Breast epithelium (tissue), 4 donors: ENCODE results near the gene COL6A2. TPM values are rescaled to one million over a fixed set of nuclear protein-coding genes. Genes with fewer than 3 reads are reported as not detected.

Source experiments
- DNase-seq, 2 donors: peaks; one replicate each; pipeline ENCODE4 v3.0.0-alpha.2; 2019; ENCODE audit warnings: low spot score in 2 of 2
- H3K27ac ChIP-seq, 2 donors: fragments of 200-600 bp; sonication (generic) in 1 of 2; one replicate each; pipeline ENCODE4 v1.5.1; 2016 to 2019; ENCODE audit warnings: mild to moderate bottlenecking in 1 of 2
- H3K27me3 ChIP-seq, 2 donors: fragments of 200-600 bp; sonication (generic) in 1 of 2; one replicate each; pipeline versions ENCODE4 v1.5.1 to v1.6.0; 2017 to 2019; ENCODE audit warnings: control low read depth in 1 of 2, mild to moderate bottlenecking in 1 of 2
- H3K36me3 ChIP-seq: fragments of 200-600 bp; one replicate; pipeline ENCODE4 v1.5.1; 2019
- H3K4me1 ChIP-seq, 2 donors: fragments of 200-600 bp; sonication (generic); one replicate each; pipeline ENCODE4 v1.5.1; 2016 to 2019; ENCODE audit warnings: control low read depth in 1 of 2
- H3K4me3 ChIP-seq, 3 donors: fragments of 200-600 bp; sonication (generic); 1 replicate in 2 of 3; 2 replicates in 1 of 3; pipeline ENCODE4 v1.5.1; 2016 to 2019; ENCODE audit warnings: mild to moderate bottlenecking in 3 of 3, moderate library complexity in 2 of 3
- H3K9me3 ChIP-seq, 2 donors: fragments of 200-600 bp; sonication (generic) in 1 of 2; one replicate each; pipeline ENCODE4 v1.5.1; 2016 to 2019; ENCODE audit warnings: control low read depth in 1 of 2
- CTCF ChIP-seq, 3 donors: fragments of 450-650 bp; IDR thresholded peaks; one replicate each; pipeline ENCODE4 v1.5.1; 2016 to 2017; ENCODE audit warnings: antibody characterized with exemption in 3 of 3, mild to moderate bottlenecking in 3 of 3, moderate library complexity in 3 of 3
- POLR2A ChIP-seq: fragments of 450-650 bp; IDR thresholded peaks from one replicate; pipeline ENCODE4 v1.6.1; 2016; ENCODE audit warnings: antibody characterized with exemption, mild to moderate bottlenecking, moderate library complexity
- POLR2AphosphoS5 ChIP-seq, 3 donors: sonication (generic); formaldehyde crosslinking; IDR thresholded peaks; one replicate each; pipeline ENCODE4 v1.6.1; 2017; ENCODE audit warnings: antibody characterized with exemption in 3 of 3
- intact Hi-C: fragments of 100-400 bp; cut with DNase I; formaldehyde crosslinking; loops from one replicate; pipeline ENCODE4 v1.15.1; 2023; ENCODE audit warnings: low total_unique reads
- total RNA-seq, 3 donors: library from RNA; depleted of rRNA; stranded (reverse); fragments of >200 nt; gene quantifications; one replicate each; pipeline ENCODE4 v1.1.0, GENCODE V29; 2016

Gene COL6A2
- total RNA-seq, 3 donors from 2014 or later, result 177 to 1,266 (median 418) TPM

- DNase-seq, result no peak
- intact Hi-C loops, result no loop called here
- TF ChIP-seq POLR2AphosphoS5 (IDR thresholded peaks at IDR 0.05) (no peak), POLR2A (no peak), CTCF (IDR thresholded peaks at IDR 0.05) (no peak)
- no peaks in the 10 kb centered on the region for H3K36me3 ChIP-seq
- no peaks in the 10 kb centered on the region for H3K9me3 ChIP-seq
- no peak overlapping the region for H3K4me3 ChIP-seq
- no peak overlapping the region for H3K27ac ChIP-seq
- H3K27me3 ChIP-seq, result no peaks in the 10 kb centered on the region
- no peaks in the 10 kb centered on the region for H3K4me1 ChIP-seq
Measured at GRCh38 chr21:46159841-46160656, 62.1 kb downstream of the COL6A2 start.

GRCh38 chr21:46160657-46160906 is 62.7 kb downstream of the COL6A2 start:
- DNase-seq, result no peak
- TF ChIP-seq POLR2A (no peak), POLR2AphosphoS5 (IDR thresholded peaks at IDR 0.05) (no peak), CTCF (IDR thresholded peaks at IDR 0.05) (no peak)
- Histone ChIP-seq H3K27me3 (no peaks in the 10 kb centered on the region), H3K27ac (no peak overlapping the region), H3K36me3 (no peaks in the 10 kb centered on the region), H3K4me3 (no peak overlapping the region), H3K4me1 (no peaks in the 10 kb centered on the region), H3K9me3 (no peaks in the 10 kb centered on the region)
- intact Hi-C loops, result no loop called here

- peak in 1 of 2 donors; percentile 49 for DNase-seq
- H3K4me1 ChIP-seq, result no peaks in the 10 kb centered on the region
- H3K27ac ChIP-seq, result no peak overlapping the region
- no peaks in the 10 kb centered on the region for H3K9me3 ChIP-seq
- intact Hi-C loops, result no loop called here
- peak overlapping the region in 1 of 3 donors; percentile 33 for H3K4me3 ChIP-seq
- TF ChIP-seq POLR2A (no peak), CTCF (IDR thresholded peaks at IDR 0.05) (no peak), POLR2AphosphoS5 (IDR thresholded peaks at IDR 0.05) (no peak)
- H3K36me3 ChIP-seq, result no peaks in the 10 kb centered on the region
- no peaks in the 10 kb centered on the region for H3K27me3 ChIP-seq
Measured at GRCh38 chr21:46160907-46161632, 63.2 kb downstream of the COL6A2 start.

- Histone ChIP-seq H3K4me1 (no peaks in the 10 kb centered on the region), H3K9me3 (no peaks in the 10 kb centered on the region), H3K27ac (no peak overlapping the region), H3K27me3 (no peaks in the 10 kb centered on the region), H3K4me3 (peak overlapping the region in 1 of 3 donors; percentile 33), H3K36me3 (no peaks in the 10 kb centered on the region)
- intact Hi-C loops, result no loop called here
- DNase-seq, result peak in 1 of 2 donors; percentile 44
- TF ChIP-seq POLR2AphosphoS5 (IDR thresholded peaks at IDR 0.05) (no peak), CTCF (IDR thresholded peaks at IDR 0.05) (no peak), POLR2A (no peak)
Measured at GRCh38 chr21:46161633-46162592, 64.0 kb downstream of the COL6A2 start.
